UCSD-AML1 (cell line): ENCODE data around the gene SLC25A39.

Experiments
- DNase-seq: peaks from one replicate; lab custom pipeline; 2025; ENCODE audit not compliant: unreplicated experiment; lab: John Stamatoyannopoulos, UW

SLC25A39 gene

DNA sequence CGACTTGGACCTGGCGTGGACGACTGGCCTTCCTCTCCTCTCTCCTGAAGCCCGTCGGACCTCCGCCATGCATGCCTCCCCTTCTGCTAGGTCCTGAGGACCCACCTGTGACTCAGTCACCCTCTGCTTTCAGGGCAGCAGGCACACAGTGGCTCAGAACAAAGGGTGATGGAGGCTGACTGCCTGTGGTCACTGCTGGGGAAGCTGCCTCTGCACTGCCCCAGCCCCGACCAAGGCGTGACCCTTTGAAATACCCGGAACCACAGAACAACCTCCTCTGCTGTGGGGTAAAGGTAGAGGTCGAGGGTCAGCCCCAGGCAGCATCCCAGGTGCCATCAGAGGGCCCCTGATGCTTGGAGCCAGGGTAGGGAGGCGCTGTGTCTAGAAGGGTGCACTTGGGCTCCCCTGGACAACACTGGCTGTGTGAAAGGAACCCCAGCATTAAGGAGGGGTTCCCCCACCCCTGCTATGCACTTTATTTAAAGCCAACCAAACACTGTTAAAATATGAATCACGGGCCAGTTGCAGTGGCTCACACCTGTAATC, 44.2 kb downstream of the SLC25A39 start:
- DNase-seq: no peak

GRCh38 chr17:44279666-44280391, 44.8 kb downstream of the SLC25A39 start:
- DNase-seq: peak; percentile 86

GRCh38 chr17:44279346-44279665, 45.3 kb downstream of the SLC25A39 start:
- no peak for DNase-seq

DNA sequence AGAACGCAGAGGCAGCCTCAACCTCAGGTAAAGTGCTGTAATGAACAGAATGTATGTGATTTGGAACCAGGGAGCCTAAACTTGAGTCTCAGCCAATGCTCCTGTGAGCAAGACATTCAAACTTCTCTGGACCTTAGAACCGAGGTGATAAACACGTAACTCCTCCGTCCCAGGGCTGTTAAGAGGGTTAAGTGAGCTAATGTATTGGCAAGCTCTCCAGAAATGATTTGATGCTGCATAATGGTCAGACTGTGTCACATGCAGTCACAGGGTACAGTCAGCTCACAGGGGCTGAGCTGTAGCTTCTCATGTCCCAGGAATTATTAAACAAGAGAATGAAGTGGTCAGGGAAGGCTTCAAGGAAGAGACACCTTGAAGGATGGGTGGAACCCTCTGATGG, 46.6 kb downstream of the SLC25A39 start:
- no peak for DNase-seq

GRCh38 chr17:44273607-44274006, 51.0 kb downstream of the SLC25A39 start:
- DNase-seq: no peak

- no peak for DNase-seq
Observed at GRCh38 chr17:44272954-44273353, 51.7 kb downstream of the SLC25A39 start.

DNA sequence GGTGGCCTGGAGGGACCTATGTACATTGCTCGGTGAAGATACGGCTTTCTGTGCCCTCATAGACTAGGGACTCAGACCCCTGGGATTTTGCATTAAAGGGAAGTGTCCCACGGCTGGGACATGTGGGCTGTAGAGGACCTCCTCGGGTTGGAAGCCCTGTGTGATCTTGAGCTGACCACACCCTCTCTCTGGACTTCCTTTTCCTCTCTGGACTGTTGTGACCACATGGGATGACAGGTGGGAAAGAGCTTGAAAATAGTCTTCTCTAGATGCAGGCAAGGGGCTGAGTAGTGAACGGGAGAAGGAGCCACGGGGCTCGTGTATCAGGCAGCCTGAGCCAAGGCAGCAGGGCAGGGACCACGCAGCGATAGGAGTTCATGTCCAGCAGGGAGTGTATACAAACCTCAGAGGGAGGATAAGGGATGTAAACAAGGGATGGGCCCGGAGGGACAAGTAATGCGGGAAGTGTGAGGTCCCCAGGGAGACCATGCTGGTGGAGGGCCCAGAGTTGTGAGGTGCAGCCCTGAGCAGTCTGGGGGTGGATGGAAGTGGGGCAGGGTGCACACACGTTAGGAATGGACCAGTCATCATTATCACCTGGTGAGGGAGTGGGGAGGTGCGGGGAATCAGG, 52.2 kb downstream of the SLC25A39 start:
- DNase-seq: no peak
